Astrocyte (in vitro differentiated cells and primary cell): Measurements from ENCODE around the gene FGFR4.

Experiments
- CTCF ChIP-seq: IDR thresholded peaks from 2 replicates; pipeline ENCODE4 v1.5.1; 2011; ENCODE audit warnings: low read depth, mild to moderate bottlenecking, inconsistent platforms, low read length, moderate library complexity; ENCODE audit not compliant: insufficient read depth
- EZH2 ChIP-seq: IDR thresholded peaks from 2 replicates; pipeline ENCODE4 v1.6.1; 2012; ENCODE audit warnings: mild to moderate bottlenecking, low read length, inconsistent platforms; ENCODE audit not compliant: insufficient read depth

GRCh38 chr5:177112589-177113220, 26.0 kb downstream of the FGFR4 start:
- TF ChIP-seq CTCF (no peak), EZH2 (no peak)
